GM12801 (cell line): ENCODE results near the gene SETD7.

ENCODE experiments used
- TF ChIP-seq, protein P1 (sequence below): IDR thresholded peaks from one replicate; pipeline ENCODE4 v1.5.1; 2011; ENCODE audit warnings: control low read depth; ENCODE audit not compliant: insufficient read length; ENCODE audit errors: extremely low read depth

Gene SETD7

DNA sequence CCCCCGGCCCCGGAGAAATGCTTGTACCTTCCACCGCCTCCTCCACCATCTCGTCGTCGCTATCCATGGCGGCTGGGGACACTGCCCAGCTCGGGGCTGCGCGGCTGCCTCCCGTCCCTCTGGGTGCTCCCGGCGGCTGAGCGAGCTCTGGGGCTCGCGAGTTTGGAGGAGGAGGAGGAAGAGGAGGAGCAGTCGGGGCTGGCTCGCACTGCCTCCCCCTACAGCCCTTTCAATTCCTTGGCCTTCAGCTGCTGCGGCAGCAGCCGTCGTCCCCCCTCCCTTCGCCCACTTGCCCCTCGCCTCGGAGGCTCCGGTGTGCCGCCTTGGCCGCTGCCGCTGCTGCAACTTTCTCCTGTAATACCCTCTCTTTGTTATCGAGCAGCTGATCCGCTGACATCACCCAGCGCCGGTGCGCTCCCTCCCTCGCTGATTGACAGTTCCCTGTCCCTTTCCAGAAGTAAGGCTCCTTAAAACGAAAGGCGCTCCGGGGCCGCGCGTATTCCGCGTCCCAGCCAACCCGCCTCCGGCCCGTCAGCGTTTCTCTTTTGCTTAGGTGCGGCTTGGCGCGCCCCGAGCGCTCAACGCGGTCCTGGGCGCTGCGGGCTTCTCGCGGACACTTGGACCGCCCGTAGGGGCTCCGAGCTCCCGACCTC, at the start of gene SETD7:
Gene SETD7, minus strand, starts transcription at position 149 of the 653 bp plus-strand sequence. Its CDS starts 82 bp downstream, at position 67.
- TF ChIP-seq, protein P1, sequence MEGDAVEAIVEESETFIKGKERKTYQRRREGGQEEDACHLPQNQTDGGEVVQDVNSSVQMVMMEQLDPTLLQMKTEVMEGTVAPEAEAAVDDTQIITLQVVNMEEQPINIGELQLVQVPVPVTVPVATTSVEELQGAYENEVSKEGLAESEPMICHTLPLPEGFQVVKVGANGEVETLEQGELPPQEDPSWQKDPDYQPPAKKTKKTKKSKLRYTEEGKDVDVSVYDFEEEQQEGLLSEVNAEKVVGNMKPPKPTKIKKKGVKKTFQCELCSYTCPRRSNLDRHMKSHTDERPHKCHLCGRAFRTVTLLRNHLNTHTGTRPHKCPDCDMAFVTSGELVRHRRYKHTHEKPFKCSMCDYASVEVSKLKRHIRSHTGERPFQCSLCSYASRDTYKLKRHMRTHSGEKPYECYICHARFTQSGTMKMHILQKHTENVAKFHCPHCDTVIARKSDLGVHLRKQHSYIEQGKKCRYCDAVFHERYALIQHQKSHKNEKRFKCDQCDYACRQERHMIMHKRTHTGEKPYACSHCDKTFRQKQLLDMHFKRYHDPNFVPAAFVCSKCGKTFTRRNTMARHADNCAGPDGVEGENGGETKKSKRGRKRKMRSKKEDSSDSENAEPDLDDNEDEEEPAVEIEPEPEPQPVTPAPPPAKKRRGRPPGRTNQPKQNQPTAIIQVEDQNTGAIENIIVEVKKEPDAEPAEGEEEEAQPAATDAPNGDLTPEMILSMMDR: no peak

DNA sequence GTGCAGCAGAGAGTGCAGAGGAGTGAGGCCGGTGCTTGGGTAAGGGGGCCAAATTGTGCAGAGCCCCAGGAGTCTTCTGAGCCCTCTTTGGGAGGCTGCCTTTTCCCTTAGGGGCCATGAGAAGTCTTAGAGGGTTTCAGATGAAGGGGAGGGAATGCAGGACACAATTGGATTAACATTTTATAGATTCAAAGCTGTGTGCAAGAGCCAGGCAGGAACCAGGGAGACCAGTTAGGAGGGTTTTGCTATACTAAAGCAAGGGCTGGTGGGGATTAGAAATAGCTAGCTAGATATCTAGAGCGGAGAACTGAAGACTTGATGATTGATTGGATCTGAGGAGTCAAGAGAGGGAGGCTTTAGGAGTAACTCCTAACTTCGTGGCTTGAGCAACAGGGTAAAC, 49.5 kb upstream of the SETD7 start:
- TF ChIP-seq, protein P1: no peak

DNA sequence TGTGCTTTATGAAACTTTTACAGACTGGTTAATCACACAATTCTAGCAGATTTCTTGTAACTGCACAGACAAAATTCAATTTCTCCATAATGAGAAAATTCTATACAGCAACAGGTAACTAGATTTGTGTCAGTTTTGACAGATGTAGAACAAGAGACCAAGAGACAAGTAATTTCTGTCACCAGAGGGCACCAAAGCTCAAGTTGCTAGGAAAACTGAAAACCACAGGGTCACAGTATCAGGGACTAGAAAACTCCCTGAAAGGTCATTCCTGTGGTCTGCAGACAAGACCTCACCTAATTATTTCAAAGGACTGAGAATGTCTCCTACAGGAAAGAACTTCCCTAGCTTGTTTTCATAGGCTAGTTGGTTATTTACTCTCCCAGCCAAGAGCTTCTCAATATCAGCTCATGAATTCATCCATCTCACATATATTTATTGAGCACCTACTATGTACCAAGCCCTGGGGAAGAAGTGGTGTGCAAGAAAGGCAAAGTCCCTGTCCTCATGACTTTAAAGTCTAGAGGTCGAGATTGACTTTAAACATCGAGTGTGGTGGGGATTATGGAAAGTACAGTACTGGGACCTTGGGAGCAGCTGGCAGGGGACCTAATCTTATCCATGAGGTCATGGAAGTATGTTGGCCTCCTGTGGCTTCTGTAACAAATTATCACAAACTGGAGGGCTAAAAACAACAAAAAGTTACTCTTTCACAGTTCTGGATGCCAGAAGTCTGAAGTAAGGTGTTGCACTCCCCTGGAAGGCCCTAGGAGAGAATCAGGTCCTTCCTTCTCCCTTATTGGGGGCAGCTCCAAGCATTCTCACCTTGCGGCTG, 47.8 kb upstream of the SETD7 start:
- TF ChIP-seq, protein P1: no peak

DNA sequence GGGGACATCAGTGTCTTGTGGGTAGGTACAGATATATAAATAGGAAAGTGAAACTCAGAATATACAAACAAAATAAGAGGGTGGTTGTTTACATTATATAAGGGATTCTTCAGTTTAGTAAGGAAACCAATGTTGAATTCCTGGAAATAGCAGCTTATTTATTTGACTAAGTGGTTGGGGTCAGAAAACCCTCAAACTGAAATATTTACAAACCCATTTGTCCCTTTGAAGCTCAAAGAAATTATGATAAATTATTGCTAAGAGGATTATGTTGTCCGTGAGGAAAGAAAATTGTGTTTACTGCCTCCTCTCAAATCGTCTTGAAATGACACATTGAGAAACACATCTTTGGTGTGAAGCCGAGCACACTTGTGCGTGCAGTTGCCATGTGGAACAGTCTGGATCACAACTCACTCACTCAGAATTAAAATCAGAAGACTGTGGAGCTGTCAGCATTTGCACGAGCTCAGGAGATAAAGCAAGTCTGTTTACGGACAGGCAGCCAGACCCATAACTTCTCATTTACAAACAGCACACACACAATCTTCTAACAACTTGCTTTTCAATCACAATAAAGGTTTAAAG, 46.8 kb upstream of the SETD7 start:
- TF ChIP-seq, protein P1: no peak

DNA sequence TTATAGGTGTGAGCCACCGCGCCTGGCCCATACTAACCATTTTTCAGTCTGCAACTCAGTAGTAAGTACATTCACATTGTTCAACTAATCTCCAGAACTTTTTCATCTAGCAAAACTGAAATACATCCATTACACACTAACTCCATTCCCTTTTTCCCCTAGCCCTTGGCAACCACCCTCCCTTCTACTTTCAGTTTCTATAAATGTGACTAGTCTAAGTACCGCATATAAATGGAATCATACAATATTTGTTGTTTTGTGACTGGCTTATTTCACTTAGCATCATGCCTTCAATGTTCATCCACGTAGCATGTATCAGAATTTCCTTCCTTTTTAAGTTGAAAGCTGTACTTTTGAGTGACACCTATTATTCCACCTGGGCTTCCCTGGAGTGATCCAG, 44.6 kb upstream of the SETD7 start:
- TF ChIP-seq, protein P1: no peak

DNA sequence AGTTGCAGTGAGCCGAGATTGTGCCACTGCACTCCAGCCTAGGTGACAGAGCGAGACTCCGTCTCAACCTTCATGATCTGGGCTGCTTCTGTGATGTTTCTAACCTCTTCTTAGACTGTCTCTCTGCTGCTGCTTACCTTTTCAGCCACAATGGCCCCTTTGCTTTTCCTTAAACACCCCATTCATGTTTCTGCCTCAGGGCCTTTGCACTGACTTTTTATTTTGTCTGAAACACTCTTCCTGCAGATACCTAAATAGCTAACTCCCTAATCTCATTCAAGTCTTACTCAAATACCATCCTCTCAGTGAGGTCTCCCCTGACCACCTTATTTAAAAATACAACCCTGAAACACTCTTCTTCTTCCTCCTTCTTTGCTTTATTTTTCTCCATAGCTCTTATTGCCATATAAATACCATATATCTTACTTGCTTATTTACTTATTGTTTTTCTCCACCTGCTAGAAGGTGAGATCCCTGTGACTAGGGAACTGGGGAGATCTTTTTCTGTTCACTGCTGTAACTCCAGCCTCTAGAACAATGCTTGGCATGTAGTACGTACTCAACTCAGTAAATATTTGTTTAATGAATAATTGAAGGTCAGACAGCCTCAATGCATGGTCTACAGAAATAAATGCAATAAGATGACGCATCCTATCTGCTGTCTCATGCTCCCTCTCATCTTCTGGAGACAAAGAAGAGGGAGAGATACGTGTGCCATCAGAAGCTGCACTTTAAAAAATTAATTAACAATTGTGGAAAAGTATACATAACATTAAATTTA, 43.8 kb upstream of the SETD7 start:
- TF ChIP-seq, protein P1: no peak

DNA sequence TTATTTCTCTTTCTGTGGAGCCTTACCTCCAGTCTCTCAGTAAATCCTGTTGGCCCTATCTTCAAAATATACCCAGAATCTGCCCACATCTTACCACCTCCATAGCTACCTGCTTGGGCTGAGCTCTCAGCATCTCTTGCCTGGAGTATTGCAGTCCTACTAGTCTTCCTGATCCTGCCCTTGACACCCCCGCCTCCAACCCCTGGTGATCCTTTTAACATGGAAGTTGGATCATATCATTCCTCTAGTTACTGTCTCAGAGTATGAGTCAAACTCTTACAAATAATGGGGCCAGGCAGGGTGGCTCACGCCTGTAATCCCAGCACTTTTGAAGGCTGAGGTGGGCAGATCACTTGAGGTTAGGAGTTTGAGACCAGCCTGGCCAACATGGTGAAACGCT, 43.1 kb upstream of the SETD7 start:
- TF ChIP-seq, protein P1: no peak
